GM12878 (cell line): ENCODE data around the gene GDF15. TPM values are rescaled to one million over a fixed set of nuclear protein-coding genes. Genes with fewer than 3 reads are reported as not detected.
A peak's percentile ranks its signal among the peaks of the same experiment; 100 is the strongest.
"Not testable (repeated sequence)": the region's sequence is repeated elsewhere in the genome, so short reads cannot be mapped to it uniquely, and the experiment has no call there.

Experiments used
- ATAC-seq: fragments of 200-7000 bp; cut with Tn5 transposase; 3 replicates; pipeline ENCODE4 v1.9.1; 2020; ENCODE audit warnings: mild to moderate bottlenecking, moderate library complexity
- BruUV-seq: library from RNA; stranded (reverse); fragments of 400-500 nt; replicated peaks from 2 replicates; lab custom pipeline; 2021; lab: Mats Ljungman, UMichigan
- CTCF ChIA-PET: fragments of 300-600 bp; sonication (Branson Sonifier 250); formaldehyde crosslinking; extraction: SDS; loops from one replicate; lab custom pipeline; 2021; ENCODE audit warnings: inconsistent platforms; lab: Yijun Ruan, JAX
- POLR2A ChIA-PET: fragments of 350-600 bp; formaldehyde crosslinking; extraction: SDS; loops from one replicate; lab custom pipeline; 2021; ENCODE audit warnings: inconsistent platforms; lab: Charles Lee
- RAD21 ChIA-PET: fragments of 300-600 bp; sonication (Branson Sonifier 250); formaldehyde crosslinking; loops from one replicate; lab custom pipeline; 2023; ENCODE audit warnings: antibody characterized with exemption; ENCODE audit not compliant: unreplicated experiment; lab: Charles Lee
- SMC1A ChIA-PET: fragments of 300-600 bp; sonication (Branson Sonifier 250); formaldehyde crosslinking; loops from one replicate; lab custom pipeline; 2023; ENCODE audit not compliant: unreplicated experiment, uncharacterized antibody; lab: Charles Lee
- DNase-seq: peaks from one replicate; pipeline ENCODE4 v3.0.0-alpha.2; 2011; ENCODE audit warnings: low read depth, low spot score
- FAIRE-seq: peaks from 3 replicates; lab custom pipeline; 2011; peaks lifted over from hg19 to GRCh38; lab: Jason Lieb, UNC
- H2AFZ ChIP-seq: 2 replicates; pipeline ENCODE4 v1.6.0; 2011; ENCODE audit warnings: low read depth, low read length, control low read depth; ENCODE audit not compliant: control insufficient read depth
- H3K27ac ChIP-seq: 2 replicates; pipeline ENCODE4 v1.5.1; 2011; ENCODE audit warnings: control low read depth; ENCODE audit not compliant: control insufficient read depth, insufficient read depth
- H3K27me3 ChIP-seq, 2 experiments: replicated peaks in 1 of 2; 2 replicates each; pipeline versions ENCODE4 v1.6.0 to v1.6.1; 2011; ENCODE audit warnings: low read length in 1 of 2; ENCODE audit not compliant: control insufficient read depth in 2 of 2, insufficient read depth in 2 of 2
- H3K36me3 ChIP-seq, 2 experiments: 2 replicates each; pipeline ENCODE4 v1.5.1; 2011; ENCODE audit warnings: low read length in 1 of 2; ENCODE audit not compliant: control insufficient read depth in 2 of 2, insufficient read depth in 2 of 2
- H3K4me1 ChIP-seq: 2 replicates; pipeline ENCODE4 v1.6.1; 2011; ENCODE audit warnings: mild to moderate bottlenecking, low read length, moderate library complexity, mixed read lengths; ENCODE audit not compliant: control insufficient read depth, insufficient read depth
- H3K4me2 ChIP-seq: 2 replicates; pipeline ENCODE4 v1.6.0; 2011; ENCODE audit warnings: control low read depth; ENCODE audit not compliant: control insufficient read depth, insufficient read depth
- H3K4me3 ChIP-seq: fragments of 200-600 bp; sonication (generic); 2 replicates; pipeline ENCODE4 v1.5.1; 2016
- H3K79me2 ChIP-seq: 2 replicates; pipeline ENCODE4 v1.6.0; 2011; ENCODE audit warnings: low read length; ENCODE audit not compliant: control insufficient read depth, insufficient read depth
- H3K9ac ChIP-seq: 2 replicates; pipeline ENCODE4 v1.8.0; 2011; ENCODE audit warnings: low read length, control low read depth, mixed read lengths; ENCODE audit not compliant: control insufficient read depth, insufficient read depth
- H3K9me3 ChIP-seq: replicated peaks from 3 replicates; pipeline ENCODE4 v1.5.1; 2011; ENCODE audit warnings: mild to moderate bottlenecking, low read length; ENCODE audit not compliant: control insufficient read depth, insufficient read depth
- H4K20me1 ChIP-seq: 2 replicates; pipeline ENCODE4 v1.6.0; 2011; ENCODE audit not compliant: control insufficient read depth, insufficient read depth
- WGBS: methylation state at CpG from one replicate; pipeline ENCODE4 v1.1.6; 2016; ENCODE audit warnings: low lambda C conversion rate; ENCODE audit not compliant: insufficient replicate concordance, insufficient coverage; ENCODE audit errors: missing lambda C conversion rate; 5-methylcytosine and 5-hydroxymethylcytosine counted together
- in situ Hi-C: fragments of 300-500 bp; cut with MboI; formaldehyde crosslinking; loops from 9 replicates; pipeline ENCODE4 v1.14.3; 2018; ENCODE audit warnings: mixed read lengths
- intact Hi-C: fragments of 100-400 bp; cut with micrococcal nuclease; formaldehyde crosslinking; loops from one replicate; pipeline ENCODE4 v1.14.2; 2022; ENCODE audit not compliant: unreplicated experiment
- polyA plus RNA-seq, 11 experiments: library from polyadenylated mRNA; depleted of rRNA in 4 of 11; unstranded in 6 of 11; stranded (reverse) in 5 of 11; fragments of >200 nt; fragmentation: Nextera tagmentation in 4 of 11; fragmentation: Illumina TruSeq in 1 of 11; extraction: Ambion mirVana in 4 of 11; extraction: Trizol in 1 of 11; gene quantifications; 1 replicate in 1 of 11; 2 replicates in 10 of 11; pipeline versions ENCODE4 v1.2.1 to v1.2.3, GENCODE V29; 2011 to 2016; ENCODE audit warnings: inconsistent platforms in 2 of 11, missing spikeins in 2 of 11, low read depth in 1 of 11
- total RNA-seq, 4 experiments: library from RNA; depleted of rRNA in 3 of 4; stranded (reverse); fragments of >200 nt in 3 of 4; fragmentation: Illumina TruSeq in 1 of 4; extraction: Trizol in 1 of 4; gene quantifications; 2 replicates each; pipeline versions ENCODE4 v1.2.1 to v1.2.3, GENCODE V29; 2013 to 2021
- TF ChIP-seq, protein P1 (sequence below): fragments of 450-650 bp; IDR thresholded peaks from 2 replicates; pipeline ENCODE4 v1.6.1; 2016; ENCODE audit warnings: mild to moderate bottlenecking

GDF15 gene
- total and polyA plus RNA-seq, 10 of the 15 experiments (the other 5 are each of a cell fraction or from before 2014, with no cell fraction given) = 0.11 to 3.6 (median 1.6) TPM; not detected in 1

DNA sequence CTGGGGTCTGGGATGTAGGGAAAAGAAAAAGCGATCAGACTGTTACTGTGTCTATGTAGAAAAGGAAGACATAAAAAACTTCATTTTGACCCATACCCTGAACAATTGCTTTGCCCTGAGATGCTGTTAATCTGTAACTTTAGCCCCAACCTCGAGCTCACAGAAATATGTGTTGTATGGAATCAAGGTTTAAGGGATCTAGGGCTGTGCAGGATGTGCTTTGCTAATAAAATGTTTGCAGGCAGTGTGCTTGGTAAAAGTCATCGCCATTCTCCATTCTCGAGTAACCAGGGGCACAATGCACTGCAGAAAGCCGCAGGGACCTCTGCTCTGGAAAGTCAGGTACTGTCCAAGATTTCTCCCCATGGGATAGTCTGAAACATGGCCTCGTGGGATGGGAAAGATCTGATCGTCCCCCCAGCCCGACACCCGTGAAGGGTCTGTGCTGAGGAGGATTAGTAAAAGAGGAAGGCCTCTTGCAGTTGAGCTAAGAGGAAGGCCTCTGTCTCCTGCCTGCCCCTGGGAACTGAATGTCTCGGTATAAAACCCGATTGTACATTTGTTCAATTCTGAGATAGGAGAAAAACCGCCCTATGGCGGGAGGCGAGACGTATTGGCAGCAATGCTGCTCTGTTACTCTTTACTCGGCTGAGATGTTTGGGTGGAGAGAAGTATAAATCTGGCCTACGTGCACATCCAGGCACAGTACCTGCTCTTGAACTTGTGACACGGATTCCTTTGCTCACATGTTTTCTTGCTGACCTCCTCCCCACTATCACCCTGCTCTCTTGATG lies 16.7 kb downstream of the GDF15 start:
- H3K9ac ChIP-seq, H4K20me1 ChIP-seq, H3K79me2 ChIP-seq, H3K36me3 ChIP-seq, in situ Hi-C loops, H3K4me3 ChIP-seq, ATAC-seq, intact Hi-C loops, H3K9me3 ChIP-seq, H3K4me2 ChIP-seq, H3K27ac ChIP-seq, FAIRE-seq, H3K27me3 ChIP-seq, DNase-seq: not testable (repeated sequence)
- RAD21 ChIA-PET = interaction anchor here (0.7 to 1.8 kb wide), 5 partner anchors 13 to 123 kb away, joined by 3 to 9 read pairs (median 4); no protein-coding TSS in a partner anchor
- WGBS = 63% methylated on average over 18 of the region's 18 CpGs
- CTCF ChIA-PET = interaction anchor here (2.3 to 5.8 kb wide), 2 partner anchors 8 to 12 kb away, joined by 22 to 67 read pairs; no protein-coding TSS in a partner anchor
- POLR2A ChIA-PET = interaction anchor here (1.4 to 3.0 kb wide), 2 partner anchors 28 to 122 kb away, joined by 5 to 20 read pairs; partner anchors contain the start of gene JUND
- SMC1A ChIA-PET = interaction anchor here (0.8 kb wide), 1 partner anchor 9 kb away, joined by 4 read pairs; no protein-coding TSS in a partner anchor
- Histone ChIP-seq H3K4me1 (peaks cover 15% of the 10 kb centered on the region), H2AFZ (peak overlapping the region; percentile 4; the same call in 1 of the 2 replicates)
- TF ChIP-seq, protein P1, sequence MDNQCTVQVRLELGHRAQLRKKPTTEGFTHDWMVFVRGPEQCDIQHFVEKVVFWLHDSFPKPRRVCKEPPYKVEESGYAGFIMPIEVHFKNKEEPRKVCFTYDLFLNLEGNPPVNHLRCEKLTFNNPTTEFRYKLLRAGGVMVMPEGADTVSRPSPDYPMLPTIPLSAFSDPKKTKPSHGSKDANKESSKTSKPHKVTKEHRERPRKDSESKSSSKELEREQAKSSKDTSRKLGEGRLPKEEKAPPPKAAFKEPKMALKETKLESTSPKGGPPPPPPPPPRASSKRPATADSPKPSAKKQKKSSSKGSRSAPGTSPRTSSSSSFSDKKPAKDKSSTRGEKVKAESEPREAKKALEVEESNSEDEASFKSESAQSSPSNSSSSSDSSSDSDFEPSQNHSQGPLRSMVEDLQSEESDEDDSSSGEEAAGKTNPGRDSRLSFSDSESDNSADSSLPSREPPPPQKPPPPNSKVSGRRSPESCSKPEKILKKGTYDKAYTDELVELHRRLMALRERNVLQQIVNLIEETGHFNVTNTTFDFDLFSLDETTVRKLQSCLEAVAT = peak; percentile 97
- TF ChIP-seq, all 136 proteins: peak for 1; not testable (repeated sequence) for 135
- not testable (repeated sequence) for BruUV-seq

DNA sequence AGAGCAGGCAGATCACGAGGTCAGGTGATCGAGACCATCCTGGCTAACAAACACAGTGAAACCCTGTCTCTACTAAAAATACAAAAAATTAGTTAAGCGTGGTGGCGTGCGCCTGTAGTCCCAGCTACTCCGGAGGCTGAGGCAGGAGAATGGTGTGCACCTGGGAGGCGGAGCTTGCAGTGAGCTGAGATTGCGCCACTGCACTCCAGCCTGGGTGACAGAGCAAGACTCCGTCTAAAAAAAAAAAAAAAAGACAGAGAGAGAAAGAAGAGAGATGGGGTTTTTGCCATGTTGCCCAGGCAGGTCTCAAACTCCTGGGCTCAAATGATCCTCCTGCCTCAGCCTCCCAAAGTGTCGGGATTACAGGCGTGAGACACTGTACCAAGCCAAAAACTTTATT lies 19.8 kb downstream of the GDF15 start:
- H3K9ac ChIP-seq, H3K36me3 ChIP-seq, H3K4me3 ChIP-seq, H3K4me2 ChIP-seq, H4K20me1 ChIP-seq, intact Hi-C loops, H3K79me2 ChIP-seq, SMC1A ChIA-PET, FAIRE-seq, H3K27ac ChIP-seq, H2AFZ ChIP-seq, H3K9me3 ChIP-seq, ATAC-seq, H3K27me3 ChIP-seq, DNase-seq, BruUV-seq: not testable (repeated sequence)
- CTCF ChIA-PET = interaction anchor here (7.7 kb wide), 1 partner anchor 16 kb away, joined by 144 read pairs; the partner anchor contains the start of gene GDF15
- H3K4me1 ChIP-seq = peaks cover 26% of the 10 kb centered on the region
- in situ Hi-C loops = loop anchor here (5.0 kb wide), 2 partner anchors 63 to 128 kb away; partner anchors contain the start of gene PGPEP1
- 81% methylated on average over 10 of the region's 11 CpGs for WGBS
- POLR2A ChIA-PET = interaction anchor here (0.6 kb wide), 1 partner anchor 116 kb away, joined by 6 read pairs; no protein-coding TSS in a partner anchor
- RAD21 ChIA-PET = interaction anchor here (1.2 to 2.1 kb wide), 2 partner anchors 16 to 57 kb away, joined by 3 to 5 read pairs; no protein-coding TSS in a partner anchor
